ENCODE data around the gene TPK1.

The TPK1 gene

DNA sequence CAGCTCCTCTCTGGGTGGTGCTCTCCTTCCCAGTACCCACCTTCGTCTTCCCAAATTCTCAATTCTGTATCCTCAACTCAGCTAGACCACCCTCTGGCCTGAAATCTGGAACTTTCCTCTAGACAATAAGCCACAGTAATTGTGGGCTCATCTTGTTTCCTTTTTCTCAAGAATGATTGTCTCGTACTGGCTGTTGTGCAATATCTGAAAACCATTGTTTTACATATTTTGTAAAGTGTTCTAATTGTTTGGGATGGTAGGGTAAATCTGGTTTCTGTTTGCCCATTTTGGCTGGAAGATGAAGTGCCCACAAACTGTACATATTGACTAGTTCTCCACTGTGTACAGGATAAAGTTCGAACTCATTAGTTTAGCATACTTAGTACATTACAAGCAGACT, 421.0 kb downstream of the TPK1 start:
- H3K4me3 ChIP-seq (ENCODE audit: low read depth, low read length), result no peak overlapping the region
- DNase-seq (ENCODE audit: low read depth), result no peak
- TF ChIP-seq, protein P1, sequence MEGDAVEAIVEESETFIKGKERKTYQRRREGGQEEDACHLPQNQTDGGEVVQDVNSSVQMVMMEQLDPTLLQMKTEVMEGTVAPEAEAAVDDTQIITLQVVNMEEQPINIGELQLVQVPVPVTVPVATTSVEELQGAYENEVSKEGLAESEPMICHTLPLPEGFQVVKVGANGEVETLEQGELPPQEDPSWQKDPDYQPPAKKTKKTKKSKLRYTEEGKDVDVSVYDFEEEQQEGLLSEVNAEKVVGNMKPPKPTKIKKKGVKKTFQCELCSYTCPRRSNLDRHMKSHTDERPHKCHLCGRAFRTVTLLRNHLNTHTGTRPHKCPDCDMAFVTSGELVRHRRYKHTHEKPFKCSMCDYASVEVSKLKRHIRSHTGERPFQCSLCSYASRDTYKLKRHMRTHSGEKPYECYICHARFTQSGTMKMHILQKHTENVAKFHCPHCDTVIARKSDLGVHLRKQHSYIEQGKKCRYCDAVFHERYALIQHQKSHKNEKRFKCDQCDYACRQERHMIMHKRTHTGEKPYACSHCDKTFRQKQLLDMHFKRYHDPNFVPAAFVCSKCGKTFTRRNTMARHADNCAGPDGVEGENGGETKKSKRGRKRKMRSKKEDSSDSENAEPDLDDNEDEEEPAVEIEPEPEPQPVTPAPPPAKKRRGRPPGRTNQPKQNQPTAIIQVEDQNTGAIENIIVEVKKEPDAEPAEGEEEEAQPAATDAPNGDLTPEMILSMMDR (IDR thresholded peaks at IDR 0.05; ENCODE audit: low read depth, low read length), result no peak

DNA sequence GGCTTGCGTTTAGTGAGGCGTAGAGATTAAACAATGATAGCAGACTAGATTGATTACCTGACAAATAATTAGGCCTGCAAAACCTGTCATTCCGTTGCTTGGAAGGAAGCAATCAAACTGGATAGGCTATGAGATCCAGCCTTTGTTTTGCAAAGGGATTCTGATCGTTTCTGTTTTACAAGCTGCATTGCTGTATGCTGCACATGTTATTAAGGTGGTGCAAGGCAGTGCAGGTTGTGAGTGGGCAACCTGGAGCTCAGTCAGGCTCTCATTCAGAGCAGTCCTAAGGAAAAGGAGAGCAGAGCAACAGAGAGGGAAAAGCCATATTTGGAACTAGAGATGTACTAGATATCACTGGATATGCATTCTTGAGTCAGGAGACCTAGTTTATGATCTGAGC, 425.4 kb downstream of the TPK1 start:
- no peak for TF ChIP-seq POLR2A (IDR thresholded peaks at IDR 0.05; ENCODE audit: extremely low read depth, insufficient read length)
- TF ChIP-seq MYC (IDR thresholded peaks at IDR 0.05; ENCODE audit: low read depth, low read length), result no peak
- TF ChIP-seq, protein P1 (IDR thresholded peaks at IDR 0.05; ENCODE audit: low read depth, low read length), result no peak
- TF ChIP-seq, protein P2, sequence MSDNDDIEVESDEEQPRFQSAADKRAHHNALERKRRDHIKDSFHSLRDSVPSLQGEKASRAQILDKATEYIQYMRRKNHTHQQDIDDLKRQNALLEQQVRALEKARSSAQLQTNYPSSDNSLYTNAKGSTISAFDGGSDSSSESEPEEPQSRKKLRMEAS (IDR thresholded peaks at IDR 0.05; ENCODE audit: low read depth, low read length), result no peak
- H3K4me3 ChIP-seq (ENCODE audit: low read depth, low read length), result no peak overlapping the region

DNA sequence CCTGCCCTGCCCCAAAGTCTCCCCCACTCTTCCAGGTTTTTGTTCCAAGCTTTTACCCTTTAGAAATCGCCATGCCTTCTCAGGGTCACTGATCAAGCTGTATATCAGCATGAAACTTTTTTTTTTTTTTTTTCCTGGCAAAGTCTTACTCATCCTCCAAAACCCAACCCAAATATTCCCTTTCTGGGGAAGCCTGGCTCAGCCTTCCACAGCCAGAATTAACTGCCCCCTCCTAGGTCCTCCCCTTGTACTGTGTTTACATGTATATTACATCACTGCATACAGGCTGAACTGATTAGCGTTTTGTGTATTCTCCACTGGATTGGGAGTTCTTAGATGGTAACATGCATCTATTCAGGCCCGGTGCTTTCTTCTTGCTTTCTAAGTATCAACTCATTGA, 427.7 kb downstream of the TPK1 start:
- no peak for DNase-seq (ENCODE audit: low read depth)
- no peak overlapping the region for H3K4me3 ChIP-seq (ENCODE audit: low read depth, low read length)
- TF ChIP-seq, protein P2 (IDR thresholded peaks at IDR 0.05; ENCODE audit: low read depth, low read length), result no peak
- TF ChIP-seq, protein P1 (IDR thresholded peaks at IDR 0.05; ENCODE audit: low read depth, low read length), result no peak
- TF ChIP-seq MYC (IDR thresholded peaks at IDR 0.05; ENCODE audit: low read depth, low read length), result no peak
- no peak for TF ChIP-seq POLR2A (IDR thresholded peaks at IDR 0.05; ENCODE audit: extremely low read depth, insufficient read length)

More for the DNA sequence above, 425.4 kb downstream of the TPK1 start:
- DNase-seq (ENCODE audit: low read depth), result no peak

DNA sequence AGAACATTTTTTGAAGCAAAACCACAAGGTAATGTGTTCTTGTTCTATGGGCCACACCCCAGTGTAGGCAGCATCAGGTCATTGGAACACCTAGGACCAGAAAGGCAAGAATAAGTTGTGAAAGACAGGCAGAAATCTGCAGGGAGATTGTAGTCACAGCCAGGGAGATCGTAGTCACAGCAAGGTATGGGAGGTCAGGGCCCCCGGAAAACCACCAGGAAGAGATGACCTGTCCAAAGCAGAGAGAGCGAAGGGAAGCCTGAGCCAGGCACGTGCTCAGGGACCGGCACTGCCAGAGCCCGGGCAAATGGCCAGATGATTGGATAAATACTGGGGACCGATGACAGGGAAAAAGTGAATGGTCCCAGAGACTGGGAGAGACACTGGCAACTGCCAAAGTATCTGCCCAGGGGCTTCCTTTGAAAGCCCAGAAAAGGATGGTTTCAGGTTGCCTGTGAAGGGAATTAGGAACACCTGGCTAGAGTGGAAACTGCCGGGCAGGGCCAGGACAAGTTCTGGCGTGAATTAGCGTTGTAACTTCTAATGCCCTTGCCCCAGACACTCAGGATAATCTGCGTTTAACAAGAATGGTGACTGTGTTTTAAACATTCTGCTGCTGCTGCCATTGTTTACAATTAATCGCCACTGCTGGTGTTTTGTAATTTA, 428.5 kb downstream of the TPK1 start:
- H3K4me3 ChIP-seq (ENCODE audit: low read depth, low read length), result no peak overlapping the region
- TF ChIP-seq, protein P2 (IDR thresholded peaks at IDR 0.05; ENCODE audit: low read depth, low read length), result no peak
- TF ChIP-seq MYC (IDR thresholded peaks at IDR 0.05; ENCODE audit: low read depth, low read length) (no peak), POLR2A (IDR thresholded peaks at IDR 0.05; ENCODE audit: extremely low read depth, insufficient read length) (no peak)
- TF ChIP-seq, protein P1 (IDR thresholded peaks at IDR 0.05; ENCODE audit: low read depth, low read length), result no peak
- no peak for DNase-seq (ENCODE audit: low read depth)

DNA sequence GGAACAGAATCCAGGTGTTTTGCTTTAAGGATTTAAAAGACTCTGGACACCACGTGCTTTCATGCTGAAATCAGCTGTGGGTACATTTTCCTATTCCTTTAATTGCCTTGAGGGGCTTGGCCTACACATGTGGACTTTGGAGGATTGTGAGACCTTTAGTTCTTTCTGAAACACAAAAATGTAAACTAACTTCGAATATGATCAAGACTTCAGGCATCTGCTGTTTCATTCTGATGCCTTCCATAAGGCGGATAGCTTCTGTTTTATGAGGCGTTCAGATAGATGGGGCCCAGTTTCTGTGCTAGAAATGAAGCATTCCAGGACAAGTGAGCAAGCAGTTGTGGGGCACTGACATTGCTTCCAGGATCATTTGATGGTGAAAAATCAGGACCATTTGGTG, 430.9 kb downstream of the TPK1 start:
- H3K4me3 ChIP-seq (ENCODE audit: low read depth, low read length), result no peak overlapping the region
- DNase-seq (ENCODE audit: low read depth), result no peak
- TF ChIP-seq MYC (IDR thresholded peaks at IDR 0.05; ENCODE audit: low read depth, low read length) (no peak), POLR2A (IDR thresholded peaks at IDR 0.05; ENCODE audit: extremely low read depth, insufficient read length) (no peak)
- TF ChIP-seq, protein P2 (IDR thresholded peaks at IDR 0.05; ENCODE audit: low read depth, low read length), result no peak
- TF ChIP-seq, protein P1 (IDR thresholded peaks at IDR 0.05; ENCODE audit: low read depth, low read length), result no peak

DNA sequence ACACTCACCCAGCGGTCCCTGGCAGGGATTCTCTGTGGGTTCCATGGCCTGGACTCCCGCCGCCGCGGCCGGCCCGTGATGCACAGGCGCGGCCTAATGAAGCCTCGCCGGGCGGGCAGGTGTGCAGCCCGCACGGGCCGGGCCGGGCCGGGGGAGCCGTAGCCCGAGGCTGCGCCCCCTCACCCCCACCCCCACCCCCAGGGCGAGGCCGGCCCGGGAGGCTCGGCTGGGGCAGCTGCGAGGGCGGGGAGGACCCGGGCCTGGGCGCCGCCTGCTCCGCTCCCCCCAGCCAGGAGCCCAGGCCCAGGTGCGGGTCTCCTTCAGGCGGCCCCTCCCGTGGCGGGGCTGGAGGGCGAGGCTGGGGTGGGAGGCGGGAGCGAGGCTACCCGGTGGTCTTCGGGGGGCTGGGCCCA, 432.2 kb downstream of the TPK1 start, which contains the start of gene NOBOX:
Gene NOBOX (minus strand): TSS at position 45 of the 413 bp plus-strand sequence.
- DNase-seq (ENCODE audit: low read depth), result no peak
- TF ChIP-seq POLR2A (IDR thresholded peaks at IDR 0.05; ENCODE audit: extremely low read depth, insufficient read length) (no peak), MYC (IDR thresholded peaks at IDR 0.05; ENCODE audit: low read depth, low read length) (no peak)
- TF ChIP-seq, protein P1 (IDR thresholded peaks at IDR 0.05; ENCODE audit: low read depth, low read length), result no peak
- TF ChIP-seq, protein P2 (IDR thresholded peaks at IDR 0.05; ENCODE audit: low read depth, low read length), result no peak

More for the DNA sequence above, 432.2 kb downstream of the TPK1 start, which contains the start of gene NOBOX:
- no peak within 1 kb of the TSS for H3K4me3 ChIP-seq (ENCODE audit: low read depth, low read length)

Measured in NB4 (cell line).